Measurements from ENCODE around the gene REN.

REN gene

GRCh38 chr1:204202481-204202880 lies 36.3 kb upstream of the REN start:
- TF ChIP-seq POU2F2 (IDR thresholded peaks at IDR 0.05; ENCODE audit: low read depth, low read length) (no peak), SPI1 (IDR thresholded peaks at IDR 0.05; ENCODE audit: low read depth, low read length) (no peak), TAF1 (IDR thresholded peaks at IDR 0.05; ENCODE audit: low read depth, low read length) (no peak), PAX5 (IDR thresholded peaks at IDR 0.05; ENCODE audit: insufficient read depth, low read length, severe bottlenecking) (no peak), POLR2AphosphoS5 (IDR thresholded peaks at IDR 0.05; ENCODE audit: low read depth, low read length) (no peak), POLR2A (IDR thresholded peaks at IDR 0.05; ENCODE audit: low read depth, low read length) (no peak)
- FAIRE-seq (no peak), DNase-seq (ENCODE audit: insufficient read length, low spot score) (no peak)

DNA sequence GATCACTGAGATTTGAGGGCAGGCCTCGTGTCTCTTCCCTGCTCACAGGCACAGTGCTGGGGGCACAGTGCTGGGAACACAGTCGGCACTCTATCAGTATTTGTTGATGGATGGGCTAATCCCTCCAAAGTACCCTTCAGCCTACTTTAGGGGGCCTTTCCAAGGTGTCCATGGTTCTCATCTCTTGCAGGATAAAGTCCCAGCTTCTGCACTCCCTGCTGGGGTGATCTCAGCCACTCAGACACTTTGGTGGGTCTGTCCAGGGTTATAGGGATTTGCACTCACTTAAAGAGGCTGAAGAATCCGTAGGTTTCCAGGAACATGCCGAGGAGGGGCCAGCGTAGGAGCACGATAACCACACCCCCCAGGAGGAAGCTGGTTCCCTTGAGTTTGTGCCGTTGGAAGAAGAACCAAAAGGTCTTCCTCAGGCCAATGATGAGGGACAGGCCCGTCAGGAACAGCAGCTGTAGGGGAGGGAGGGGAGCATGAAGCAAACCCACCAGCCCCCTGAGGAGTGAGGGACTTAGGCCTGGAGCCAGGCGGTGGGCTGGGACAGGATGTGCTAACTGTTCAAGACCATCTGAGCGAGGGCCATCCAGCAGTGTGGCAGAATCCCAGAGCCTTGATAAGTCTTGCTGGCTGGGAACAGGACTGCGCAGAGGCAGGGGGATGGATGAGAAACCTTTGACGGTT lies 35.4 kb upstream of the REN start:
- FAIRE-seq, result no peak
- TF ChIP-seq SPI1 (IDR thresholded peaks at IDR 0.05; ENCODE audit: low read depth, low read length) (no peak), POLR2AphosphoS5 (IDR thresholded peaks at IDR 0.05; ENCODE audit: low read depth, low read length) (no peak), PAX5 (IDR thresholded peaks at IDR 0.05; ENCODE audit: insufficient read depth, low read length, severe bottlenecking) (no peak), POLR2A (IDR thresholded peaks at IDR 0.05; ENCODE audit: low read depth, low read length) (no peak)
- DNase-seq (ENCODE audit: insufficient read length, low spot score), result no peak

DNA sequence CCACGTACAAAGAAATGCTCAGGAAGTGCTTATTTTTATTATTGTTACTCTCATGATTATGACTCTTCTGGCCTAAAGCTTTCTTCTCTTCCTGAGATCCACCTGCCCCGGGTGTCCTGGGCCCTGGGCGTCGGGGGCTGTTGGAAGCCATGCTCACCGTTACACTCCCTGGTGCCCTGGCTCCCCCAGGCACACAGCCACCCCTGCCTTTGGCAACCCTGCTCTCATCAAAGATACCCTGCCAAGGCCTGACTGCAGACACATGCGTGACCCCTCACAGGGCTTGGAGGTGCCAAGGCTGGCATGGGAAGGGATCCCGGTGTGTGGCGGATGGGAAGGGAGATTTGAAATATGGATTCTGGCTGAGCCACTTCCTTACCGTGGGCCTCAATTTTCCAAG lies 33.4 kb upstream of the REN start:
- TF ChIP-seq SPI1 (IDR thresholded peaks at IDR 0.05; ENCODE audit: low read depth, low read length) (no peak), PAX5 (IDR thresholded peaks at IDR 0.05; ENCODE audit: insufficient read depth, low read length, severe bottlenecking) (no peak), POLR2AphosphoS5 (IDR thresholded peaks at IDR 0.05; ENCODE audit: low read depth, low read length) (no peak), POU2F2 (IDR thresholded peaks at IDR 0.05; ENCODE audit: low read depth, low read length) (no peak), TAF1 (IDR thresholded peaks at IDR 0.05; ENCODE audit: low read depth, low read length) (no peak), POLR2A (IDR thresholded peaks at IDR 0.05; ENCODE audit: low read depth, low read length) (no peak)
- FAIRE-seq (no peak), DNase-seq (ENCODE audit: insufficient read length, low spot score) (no peak)

DNA sequence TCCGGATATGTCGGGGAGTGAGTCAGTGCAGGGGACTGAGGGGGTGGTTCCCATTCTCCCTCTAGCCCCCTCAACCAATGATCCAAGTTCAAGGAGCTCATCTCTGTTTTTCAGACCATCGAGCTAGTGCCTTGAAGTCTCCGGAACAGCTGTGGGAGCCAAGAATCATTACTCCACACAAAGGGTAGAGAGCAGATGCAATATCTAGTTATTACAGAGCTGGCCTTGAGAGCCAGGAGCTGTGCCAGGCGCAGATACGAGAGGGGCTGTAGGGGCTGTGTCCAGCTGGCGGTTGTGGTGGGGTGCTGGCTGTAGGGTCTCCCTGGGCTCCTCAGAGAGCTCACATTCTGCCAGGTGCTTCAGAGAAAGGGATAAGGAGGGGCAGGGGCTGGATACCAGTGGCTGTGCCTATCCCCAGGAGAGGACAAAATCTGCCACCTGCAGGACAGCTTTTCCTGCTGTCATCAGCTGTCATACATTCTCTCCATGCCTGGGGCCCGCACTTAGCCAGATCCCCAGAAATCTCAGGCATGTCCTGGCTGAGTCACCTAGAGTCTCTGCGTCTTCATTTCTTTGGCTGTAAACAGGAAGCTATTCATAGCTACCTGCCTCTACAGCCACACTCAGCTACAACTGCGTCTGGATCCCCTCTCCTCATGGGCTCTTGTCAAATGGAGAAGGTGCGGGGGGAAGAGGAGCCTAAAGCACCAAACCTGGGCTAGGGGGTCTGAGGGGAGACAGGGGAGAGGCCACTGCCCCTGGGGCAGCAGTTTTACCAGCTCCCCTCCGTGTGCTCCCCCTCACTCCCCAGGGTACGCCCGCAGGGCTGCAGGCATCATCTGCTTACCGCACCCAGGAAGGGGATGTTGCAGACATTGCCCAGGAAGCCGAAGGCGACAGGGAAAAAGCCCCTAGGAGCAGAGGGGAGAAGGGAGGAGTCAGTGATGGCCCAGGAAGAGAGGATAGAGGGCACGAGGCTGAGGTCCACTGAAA lies 32.5 kb upstream of the REN start:
- DNase-seq (ENCODE audit: insufficient read length, low spot score), result no peak
- TF ChIP-seq POLR2A (IDR thresholded peaks at IDR 0.05; ENCODE audit: low read depth, low read length) (no peak), PAX5 (IDR thresholded peaks at IDR 0.05; ENCODE audit: insufficient read depth, low read length, severe bottlenecking) (no peak), POLR2AphosphoS5 (IDR thresholded peaks at IDR 0.05; ENCODE audit: low read depth, low read length) (no peak), SPI1 (IDR thresholded peaks at IDR 0.05; ENCODE audit: low read depth, low read length) (no peak), TAF1 (IDR thresholded peaks at IDR 0.05; ENCODE audit: low read depth, low read length) (no peak), POU2F2 (IDR thresholded peaks at IDR 0.05; ENCODE audit: low read depth, low read length) (no peak)

GRCh38 chr1:204197068-204197467 lies 30.9 kb upstream of the REN start:
- FAIRE-seq, result no peak
- no peak for TF ChIP-seq POLR2A (IDR thresholded peaks at IDR 0.05; ENCODE audit: low read depth, low read length)
- TF ChIP-seq TAF1 (IDR thresholded peaks at IDR 0.05; ENCODE audit: low read depth, low read length), result no peak
- TF ChIP-seq POLR2AphosphoS5 (IDR thresholded peaks at IDR 0.05; ENCODE audit: low read depth, low read length), result no peak
- no peak for TF ChIP-seq PAX5 (IDR thresholded peaks at IDR 0.05; ENCODE audit: insufficient read depth, low read length, severe bottlenecking)
- TF ChIP-seq POU2F2 (IDR thresholded peaks at IDR 0.05; ENCODE audit: low read depth, low read length), result no peak
- no peak for TF ChIP-seq SPI1 (IDR thresholded peaks at IDR 0.05; ENCODE audit: low read depth, low read length)
- DNase-seq (ENCODE audit: insufficient read length, low spot score), result no peak

More for the DNA sequence above, 32.5 kb upstream of the REN start:
- no peak for FAIRE-seq

GRCh38 chr1:204196068-204196795 lies 30.1 kb upstream of the REN start, which contains the start of gene KISS1:
TSS of gene KISS1 (minus strand) at chr1:204196491. CDS start at chr1:204192876, 3,615 bp downstream.
- FAIRE-seq (no peak), DNase-seq (ENCODE audit: insufficient read length, low spot score) (no peak)
- TF ChIP-seq POLR2A (IDR thresholded peaks at IDR 0.05; ENCODE audit: low read depth, low read length) (no peak), PAX5 (IDR thresholded peaks at IDR 0.05; ENCODE audit: insufficient read depth, low read length, severe bottlenecking) (no peak), POU2F2 (IDR thresholded peaks at IDR 0.05; ENCODE audit: low read depth, low read length) (no peak), POLR2AphosphoS5 (IDR thresholded peaks at IDR 0.05; ENCODE audit: low read depth, low read length) (no peak), TAF1 (IDR thresholded peaks at IDR 0.05; ENCODE audit: low read depth, low read length) (no peak), SPI1 (IDR thresholded peaks at IDR 0.05; ENCODE audit: low read depth, low read length) (no peak)

DNA sequence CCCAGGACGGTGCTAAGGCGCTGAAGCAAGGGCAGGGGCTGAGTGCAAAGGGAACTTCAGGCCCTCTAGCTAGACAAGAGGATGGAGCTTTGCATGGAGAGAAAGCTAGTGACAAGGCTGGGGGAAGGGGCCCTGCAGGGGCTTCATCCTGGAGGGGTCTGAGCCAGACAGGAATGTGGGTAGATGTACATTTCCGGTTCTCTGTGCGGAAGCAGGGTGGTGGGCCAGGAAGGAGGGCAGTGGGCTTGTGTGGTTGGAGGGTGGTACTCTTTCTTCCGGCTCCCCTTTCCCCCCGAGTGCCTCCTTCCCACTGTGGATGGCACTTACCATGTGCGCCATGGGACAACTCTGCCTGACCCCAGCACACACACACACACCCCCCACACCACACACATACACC lies 28.6 kb upstream of the REN start:
- FAIRE-seq, result no peak
- DNase-seq (ENCODE audit: insufficient read length, low spot score), result no peak
- TF ChIP-seq POLR2AphosphoS5 (IDR thresholded peaks at IDR 0.05; ENCODE audit: low read depth, low read length) (no peak), PAX5 (IDR thresholded peaks at IDR 0.05; ENCODE audit: insufficient read depth, low read length, severe bottlenecking) (no peak), SPI1 (IDR thresholded peaks at IDR 0.05; ENCODE audit: low read depth, low read length) (no peak), POU2F2 (IDR thresholded peaks at IDR 0.05; ENCODE audit: low read depth, low read length) (no peak), POLR2A (IDR thresholded peaks at IDR 0.05; ENCODE audit: low read depth, low read length) (no peak)

DNA sequence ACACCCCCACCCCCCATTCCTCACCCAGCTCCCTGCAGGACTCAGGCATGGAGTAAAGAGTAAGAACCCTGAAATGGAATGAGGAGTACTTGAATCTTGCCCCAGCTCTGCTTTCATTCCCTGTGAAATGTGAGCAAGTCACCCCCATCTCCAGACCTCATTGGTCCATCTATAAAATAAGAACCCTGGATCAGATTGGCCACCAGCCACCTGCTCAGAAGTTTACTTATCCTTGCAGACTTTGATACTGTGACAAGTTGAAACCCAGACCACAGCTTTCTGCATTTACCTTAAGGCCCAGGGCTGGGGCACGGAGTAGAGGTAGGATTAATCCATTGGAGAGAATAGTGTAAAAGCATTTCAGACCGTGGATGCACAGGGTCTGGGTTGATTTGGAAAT lies 27.9 kb upstream of the REN start:
- FAIRE-seq (no peak), DNase-seq (ENCODE audit: insufficient read length, low spot score) (no peak)
- no peak for TF ChIP-seq POLR2A (IDR thresholded peaks at IDR 0.05; ENCODE audit: low read depth, low read length)

Measured in GM12891 (cell line).